Stimulated activated naive CD4-positive, alpha-beta T cell (primary cell): ENCODE data around the gene TENT4B.

ENCODE experiments used
- DNase-seq, 6 experiments: peaks; one replicate each; lab custom pipeline; 2025; lab: John Stamatoyannopoulos, UW

The TENT4B gene

GRCh38 chr16:50256604-50257003 lies 103.5 kb downstream of the TENT4B start:
- no peak for DNase-seq

GRCh38 chr16:50257876-50258275 lies 104.8 kb downstream of the TENT4B start:
- no peak for DNase-seq

GRCh38 chr16:50259334-50260205 lies 106.5 kb downstream of the TENT4B start:
- DNase-seq, result peak in 1 of 6 experiments; percentile 24

DNA sequence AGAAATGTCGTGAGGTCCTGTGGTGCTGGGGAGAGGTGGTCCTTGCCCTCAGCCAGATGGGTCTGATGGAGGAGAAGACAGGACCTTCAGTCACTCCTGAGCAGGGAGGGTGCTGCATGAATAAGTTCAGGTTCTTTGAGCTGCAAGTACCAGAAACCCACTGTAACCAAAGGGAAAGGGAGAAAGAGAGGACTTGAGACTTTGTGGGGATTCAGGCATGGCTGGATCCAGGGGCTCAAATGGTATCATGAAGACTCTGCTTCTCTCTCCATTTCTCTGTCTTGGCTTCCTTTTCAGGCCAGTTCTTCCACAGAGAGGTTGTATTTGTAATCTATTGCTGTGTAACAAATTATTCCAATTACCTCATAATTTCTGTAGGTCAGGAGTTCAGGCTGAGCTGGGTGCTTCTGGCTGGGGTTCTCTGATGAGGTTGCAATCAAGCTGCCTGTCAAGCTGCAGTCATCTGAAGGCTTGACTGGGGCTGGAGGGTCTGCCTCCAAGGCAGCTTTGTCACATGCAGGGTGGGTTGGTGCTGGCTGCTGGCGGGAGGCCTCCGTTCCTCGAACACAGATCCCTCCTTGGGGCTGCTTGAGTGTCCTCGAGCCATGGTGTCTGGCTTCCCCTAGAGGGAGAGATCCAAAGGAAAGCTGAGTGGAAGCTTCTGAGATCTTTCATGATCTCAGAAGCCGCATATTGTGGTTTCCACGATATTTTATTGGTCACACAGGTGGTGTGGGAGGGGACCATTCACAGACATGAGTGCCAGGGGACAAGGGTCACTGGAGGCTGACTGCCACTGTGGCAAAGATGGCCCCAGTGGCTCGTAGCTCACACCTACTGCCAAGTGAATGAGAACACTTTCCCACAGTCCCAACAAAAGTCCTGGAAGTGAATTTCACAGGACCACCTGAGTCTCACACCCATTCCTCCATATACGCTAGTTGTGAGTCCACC lies 107.4 kb downstream of the TENT4B start:
- no peak for DNase-seq

DNA sequence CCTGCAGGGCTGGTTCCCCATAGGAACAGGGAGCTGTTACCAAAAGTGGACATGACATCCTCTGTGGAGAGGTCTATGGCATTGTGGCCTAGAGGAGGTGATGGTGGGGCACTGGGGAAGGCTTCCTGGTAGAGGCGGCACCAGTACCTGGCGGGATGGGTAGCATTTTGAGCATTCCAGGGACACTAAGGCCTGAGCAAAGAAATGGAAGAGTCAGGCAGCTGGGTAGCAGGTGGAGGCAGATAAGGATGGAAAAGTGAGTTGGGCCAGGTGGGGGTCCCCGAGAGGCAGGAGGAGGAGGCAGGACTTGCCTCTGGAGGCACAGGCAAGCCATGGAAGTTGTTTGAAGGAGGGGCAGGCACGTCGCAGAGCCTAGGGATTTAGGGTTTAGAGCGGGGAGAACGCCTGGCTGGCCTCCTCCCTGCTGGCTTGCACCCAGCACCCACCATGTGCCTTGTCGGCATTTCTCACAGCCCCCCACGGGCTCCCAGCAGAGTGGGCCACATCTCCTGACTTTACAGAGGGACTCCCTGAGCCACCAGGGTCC lies 108.1 kb downstream of the TENT4B start:
- no peak for DNase-seq

GRCh38 chr16:50261707-50262235 lies 108.7 kb downstream of the TENT4B start:
- no peak for DNase-seq

DNA sequence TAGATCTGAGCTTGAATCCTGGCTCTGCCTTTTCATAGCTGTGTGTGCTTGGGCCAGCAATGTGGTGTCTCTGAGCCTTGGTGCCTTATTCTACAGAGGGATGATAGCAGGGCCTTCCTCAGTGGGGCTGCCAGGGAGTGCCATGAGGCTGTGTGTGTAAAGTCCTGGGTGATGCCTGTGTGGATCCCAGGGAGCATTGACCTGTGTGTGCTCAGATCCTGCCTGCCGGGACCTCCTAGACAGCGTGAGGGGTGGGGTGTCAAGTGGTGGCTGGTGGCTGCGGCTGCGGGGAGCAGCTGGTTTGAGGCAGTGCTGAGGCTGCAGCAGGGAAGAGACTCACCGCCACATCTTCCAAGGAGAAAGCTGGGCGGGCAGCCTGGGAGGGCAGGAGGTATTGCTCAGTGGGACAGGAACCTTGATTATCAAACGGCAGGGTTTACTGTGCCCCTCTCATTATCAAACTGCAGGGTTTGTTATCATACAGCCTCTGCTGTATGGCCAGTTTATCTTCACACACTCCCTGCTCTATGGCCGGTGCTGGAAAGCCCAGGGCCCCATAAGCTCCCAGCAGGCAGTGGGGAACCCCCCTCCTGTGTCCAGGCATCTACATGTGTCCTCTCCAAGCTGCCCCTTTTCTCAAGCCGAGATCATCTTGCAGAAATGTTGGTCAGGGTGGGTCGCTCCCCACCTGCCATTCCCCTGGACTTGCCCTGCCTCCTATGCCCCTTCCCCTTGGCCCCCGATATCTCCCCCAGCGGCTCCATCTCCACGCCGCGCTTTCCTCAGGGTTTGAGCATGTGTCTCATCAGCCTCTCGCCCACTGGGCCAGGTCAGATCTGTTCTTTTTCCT lies 110.2 kb downstream of the TENT4B start:
- DNase-seq, result no peak

GRCh38 chr16:50263940-50264929 lies 111.1 kb downstream of the TENT4B start:
- no peak for DNase-seq

DNA sequence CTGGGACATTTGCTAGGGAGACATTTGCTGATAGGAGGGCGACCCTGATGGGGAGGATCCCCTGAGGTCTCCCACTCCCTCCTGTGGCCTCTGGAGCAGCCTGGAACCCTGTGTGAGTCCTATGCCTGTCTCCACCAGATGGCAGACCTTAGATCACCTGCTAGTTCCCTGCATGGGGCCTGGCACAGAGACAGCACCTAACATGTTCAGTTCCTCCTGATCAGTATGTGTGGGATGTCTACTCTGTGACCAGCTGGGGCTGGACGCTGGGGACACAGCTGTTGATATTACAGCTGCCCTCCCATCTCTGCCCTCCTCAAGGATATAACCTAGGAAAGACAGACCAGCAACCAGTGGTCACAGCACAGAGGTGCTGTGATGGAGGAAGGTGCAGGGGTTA lies 112.2 kb downstream of the TENT4B start:
- DNase-seq, result peak in 5 of 6 experiments; percentile 11 to 60 (median 38)

DNA sequence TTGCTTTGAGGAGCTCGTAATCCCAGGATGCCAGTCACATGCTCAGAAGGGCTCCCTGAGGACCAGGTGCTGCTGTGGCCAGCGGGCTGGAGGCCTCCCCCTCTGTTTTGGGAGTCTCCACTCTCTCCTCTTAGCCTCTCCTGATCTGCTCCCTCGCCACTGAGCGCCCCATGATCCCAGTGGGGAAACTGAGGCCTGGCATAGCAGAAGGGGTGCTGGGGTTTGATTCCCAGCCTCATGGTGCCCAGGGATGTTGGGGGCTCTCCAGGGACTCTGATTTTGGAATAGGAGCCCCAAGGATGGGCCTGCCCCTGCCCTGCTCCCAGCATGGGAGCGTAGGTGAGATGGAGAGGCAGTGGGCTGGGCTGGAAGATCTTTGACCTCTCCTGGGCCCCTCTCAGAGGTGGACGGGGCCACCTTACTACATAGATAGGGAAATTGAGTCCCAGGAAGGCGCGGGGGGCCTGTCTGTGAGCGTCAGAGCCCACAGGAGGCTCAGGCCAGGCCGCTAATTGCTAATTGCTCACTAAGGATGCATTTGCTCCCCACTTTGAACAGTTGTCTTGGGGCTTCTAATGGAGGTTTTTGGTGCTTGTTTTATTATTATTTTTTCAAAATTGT lies 112.7 kb downstream of the TENT4B start:
- DNase-seq, result no peak

DNA sequence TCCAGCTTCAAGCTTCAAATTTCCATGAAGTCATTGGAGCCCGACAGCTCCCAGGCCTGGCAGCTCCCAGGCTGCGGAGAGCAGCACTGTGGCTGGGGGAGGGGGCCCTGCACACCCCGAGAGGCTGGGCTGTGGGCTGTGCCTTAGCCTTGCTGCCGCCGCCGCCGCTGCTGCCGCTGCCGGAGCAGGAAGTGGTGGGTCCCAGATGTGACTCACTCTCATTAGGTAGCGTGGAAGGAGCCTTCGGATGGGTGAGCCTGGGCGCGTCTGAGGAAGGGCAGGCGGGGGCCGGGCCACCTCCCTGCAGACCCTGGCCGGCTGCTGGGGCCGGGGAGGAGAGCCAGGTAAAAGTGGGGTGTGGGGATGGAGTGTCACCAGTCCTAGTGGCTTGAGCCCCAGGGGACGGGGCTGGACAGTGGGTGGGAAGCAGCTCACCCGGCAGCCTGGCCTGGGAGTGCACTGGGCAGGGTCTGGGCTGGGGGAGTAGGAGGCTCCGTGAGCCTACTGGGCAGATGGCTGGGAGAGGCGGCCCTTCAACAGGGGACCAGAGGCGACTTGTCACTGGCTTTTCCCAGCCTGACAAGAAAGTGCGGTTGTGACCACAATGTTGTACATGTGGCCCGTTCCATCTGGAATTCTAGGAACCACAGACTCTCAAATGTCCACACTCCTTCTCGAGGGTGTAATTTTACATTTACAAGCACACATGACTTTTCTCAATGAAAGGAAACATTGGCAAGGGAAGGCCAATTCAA lies 113.4 kb downstream of the TENT4B start, which contains the start of gene ADCY7:
ADCY7 (plus strand) TSS at position 215 of the 755 bp plus-strand sequence. CDS start 21,629 bp downstream, outside the sequence.
- DNase-seq, result peak; percentile 65 to 73 (median 70)

- no peak for DNase-seq
Measured at GRCh38 chr16:50267151-50267631, 114.1 kb downstream of the TENT4B start.

DNA sequence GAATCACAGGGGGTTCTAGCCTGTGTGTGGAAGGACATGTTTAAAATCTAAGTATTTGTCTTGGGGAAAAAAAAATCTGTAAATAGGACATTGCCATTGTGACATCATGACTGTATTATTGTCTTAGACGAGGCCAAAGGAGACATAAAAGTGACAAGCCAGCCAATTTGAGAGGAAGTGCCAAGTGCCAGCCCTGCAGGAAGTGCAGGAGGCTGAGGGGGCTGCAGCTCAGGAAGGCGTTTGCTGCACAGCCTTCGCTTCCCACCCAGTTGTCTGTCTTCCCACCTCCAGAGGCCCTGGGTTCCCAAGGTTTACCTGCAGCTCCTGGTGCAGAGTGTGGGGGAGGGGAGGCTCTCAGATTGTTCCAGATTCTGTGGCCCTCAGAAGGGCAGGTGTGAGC lies 114.5 kb downstream of the TENT4B start:
- DNase-seq, result peak in 5 of 6 experiments; percentile 11 to 21 (median 17)

- no peak for DNase-seq
Measured at GRCh38 chr16:50268352-50268751, 115.2 kb downstream of the TENT4B start.

DNA sequence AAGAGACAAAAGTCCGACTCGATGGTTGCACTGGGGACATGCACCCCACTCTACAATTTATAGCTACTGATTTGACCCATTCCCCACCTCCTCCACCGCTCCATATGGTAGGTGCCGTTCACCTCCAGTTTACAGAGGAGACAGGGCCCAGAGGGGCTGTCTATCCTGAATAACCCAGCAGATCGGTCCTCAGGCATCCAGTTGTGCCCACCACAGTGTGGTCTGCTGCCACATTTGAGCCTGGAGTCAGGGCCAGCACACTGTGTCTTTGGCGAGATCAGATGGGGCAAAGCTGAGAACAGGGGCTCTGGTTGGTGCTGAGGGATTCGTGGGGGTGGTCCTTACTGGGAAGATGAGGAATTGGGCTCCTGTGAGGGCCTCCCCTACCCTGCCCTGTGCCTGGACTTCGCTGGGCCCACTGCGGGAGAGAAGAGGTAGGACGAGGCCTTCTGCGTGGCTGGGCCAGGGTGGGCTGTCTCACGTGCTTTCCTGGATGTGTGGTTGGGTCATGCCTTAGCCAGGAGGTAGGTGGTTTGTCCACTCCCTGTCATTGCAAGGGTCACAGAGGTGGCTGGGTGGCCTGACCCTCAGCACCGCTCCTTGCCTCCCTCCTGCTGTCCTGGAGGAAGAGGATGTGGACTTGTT lies 116.1 kb downstream of the TENT4B start:
- DNase-seq, result no peak

- no peak for DNase-seq
Measured at GRCh38 chr16:50269769-50270509, 116.8 kb downstream of the TENT4B start.

GRCh38 chr16:50270510-50271147 lies 117.5 kb downstream of the TENT4B start:
- no peak for DNase-seq
